ENCODE measurements around the gene THUMPD3. TPM values are rescaled to one million over a fixed set of nuclear protein-coding genes. Genes with fewer than 3 reads are reported as not detected.

The THUMPD3 gene
- total RNA-seq, 1 donor from 2014 or later = 29.1 TPM

DNA sequence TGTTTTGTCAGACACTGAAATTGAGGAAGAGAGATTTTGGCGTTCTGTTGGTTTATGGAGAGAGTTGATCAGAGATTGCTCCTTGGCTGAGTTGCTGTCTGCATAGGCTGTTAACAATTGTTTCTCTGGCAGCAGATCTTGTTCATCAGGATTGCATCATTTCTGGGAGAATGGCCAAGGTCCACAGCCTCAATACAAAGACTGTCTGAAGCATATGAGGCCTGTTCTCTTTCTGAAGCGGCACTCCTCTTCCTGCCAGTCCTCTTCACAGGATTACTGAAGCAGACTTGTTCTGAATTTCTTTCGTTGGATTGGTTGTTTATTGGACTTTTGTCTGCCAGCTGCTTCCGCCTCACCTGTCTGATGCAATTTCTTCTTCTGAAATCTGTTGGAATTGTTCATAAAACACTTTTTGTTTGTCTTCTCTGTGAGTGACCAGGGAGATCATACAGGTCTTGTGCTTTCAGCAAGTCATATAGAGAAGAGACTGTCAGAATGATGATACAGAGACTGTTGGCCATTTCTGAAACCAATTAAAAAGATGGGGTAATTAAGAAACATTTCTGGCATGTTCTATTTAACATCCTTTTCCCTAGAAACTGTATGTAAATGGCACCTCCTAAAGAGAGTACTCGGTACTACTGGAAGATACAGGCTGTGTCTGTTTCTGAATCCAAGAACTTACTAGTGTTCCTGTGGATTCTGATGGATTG is 60.0 kb downstream of the THUMPD3 start:
- peak; percentile 99 for ATAC-seq

DNA sequence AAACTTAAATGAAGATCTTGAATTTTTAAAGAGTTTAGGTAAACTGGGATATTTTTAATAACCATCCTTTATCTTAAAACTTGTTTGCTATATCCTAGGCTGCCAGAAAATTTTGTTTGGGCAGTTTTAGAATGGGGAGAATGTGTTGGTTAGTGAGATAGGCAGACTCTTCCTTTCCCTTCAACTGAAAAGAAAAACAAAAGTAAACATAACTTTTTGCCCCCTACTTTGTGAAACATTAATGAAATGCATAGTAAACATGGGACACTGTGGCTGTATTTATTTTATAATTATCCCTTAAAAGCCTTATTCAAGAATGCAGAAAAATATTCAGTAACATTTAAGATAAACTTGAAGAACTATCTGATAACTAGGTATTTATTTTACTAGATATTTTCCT is 65.6 kb downstream of the THUMPD3 start:
- ATAC-seq = no peak

DNA sequence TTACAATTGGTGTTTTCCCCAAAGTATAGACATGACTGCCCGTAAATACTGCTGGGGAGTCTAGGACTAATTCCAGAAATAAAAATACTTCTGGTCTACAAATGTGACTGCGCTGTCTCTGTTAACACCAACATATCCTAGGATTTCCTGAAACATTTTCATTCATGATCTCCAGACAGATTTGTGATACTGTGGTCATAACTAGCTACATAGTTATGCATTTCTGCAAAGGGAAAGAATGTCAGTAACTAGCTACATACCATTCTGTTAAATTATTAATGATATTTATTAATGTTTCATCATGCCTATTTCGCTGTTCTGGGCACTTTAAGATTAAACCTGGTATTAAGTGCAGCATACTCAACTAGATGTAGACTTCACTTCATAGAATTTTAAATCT is 67.9 kb downstream of the THUMPD3 start:
- no peak for ATAC-seq

DNA sequence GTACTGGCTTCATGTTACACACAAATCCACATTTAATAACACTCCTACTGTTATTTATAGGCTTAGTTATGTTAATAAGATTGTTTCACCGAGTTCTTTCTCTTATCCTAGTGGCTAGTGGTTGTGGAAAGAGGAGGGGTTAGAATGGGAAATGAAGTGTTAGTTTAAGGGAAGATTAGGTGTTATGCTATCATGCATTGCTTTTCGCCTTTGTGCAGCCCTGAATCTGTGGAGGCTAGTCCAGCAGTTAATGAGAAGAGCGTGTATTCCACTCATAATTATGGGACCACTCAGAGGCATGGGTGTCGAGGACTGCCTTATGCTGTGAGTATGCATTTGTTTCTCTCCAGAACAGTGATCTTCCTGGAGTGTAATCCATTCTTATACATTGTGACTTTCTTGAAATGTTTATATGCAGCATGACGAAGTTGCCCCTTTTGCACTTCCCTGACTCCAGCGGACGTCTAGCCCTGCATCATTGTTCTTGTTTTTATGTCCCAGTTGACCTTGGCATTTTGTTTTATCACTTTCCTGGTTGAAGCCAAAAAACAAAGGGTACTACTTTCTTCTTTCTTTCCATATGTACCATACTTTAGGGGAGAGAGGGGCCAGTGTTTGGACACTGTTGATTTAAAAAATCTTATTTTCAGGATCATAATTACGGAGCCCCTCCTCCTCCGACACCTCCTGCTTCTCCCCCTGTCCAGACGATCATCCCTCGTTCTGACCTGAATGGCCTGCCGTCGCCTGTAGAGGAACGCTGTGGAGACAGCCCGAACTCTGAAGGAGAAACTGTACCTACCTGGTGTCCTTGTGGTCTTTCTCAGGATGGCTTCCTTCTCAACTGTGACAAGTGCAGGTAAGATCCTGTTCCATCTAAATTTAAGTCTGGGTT is 71.0 kb downstream of the THUMPD3 start:
- ATAC-seq = no peak

DNA sequence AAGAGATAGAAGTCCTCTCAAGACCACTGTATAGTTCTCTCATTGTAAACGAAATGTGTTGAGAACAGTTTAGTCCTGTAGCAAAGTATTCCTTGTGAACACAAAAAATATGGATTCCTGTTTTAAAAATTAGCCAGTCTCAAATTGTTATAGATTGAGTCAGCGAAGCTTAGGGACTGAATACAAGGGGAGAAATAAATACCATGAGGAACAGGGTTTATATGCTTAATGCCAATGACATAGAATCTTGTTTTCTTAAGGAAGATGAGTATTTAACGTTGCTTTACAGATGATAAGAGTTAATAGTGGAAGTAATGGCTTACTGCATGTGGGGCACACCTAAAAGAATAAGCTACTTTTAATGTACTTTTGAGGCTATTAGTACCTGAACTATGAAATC is 72.5 kb downstream of the THUMPD3 start:
- ATAC-seq = no peak

Other genes starting within 250 kb of the THUMPD3 start
- 5.2 TPM for gene SRGAP3, start 113.4 kb upstream of the THUMPD3 start, total RNA-seq
- gene SETD5, start 34.6 kb downstream of the THUMPD3 start, total RNA-seq = 62.5 TPM
- not detected for gene LHFPL4, start 190.8 kb downstream of the THUMPD3 start, total RNA-seq